Esophagus squamous epithelium (tissue), 4 donors: Measurements from ENCODE around the gene RNLS.

Source experiments
- POLR2A ChIP-seq, 4 donors: fragments of 450-650 bp; IDR thresholded peaks; one replicate each; pipeline ENCODE4 v1.6.1; 2017; ENCODE audit warnings: antibody characterized with exemption in 4 of 4, mild to moderate bottlenecking in 4 of 4, moderate library complexity in 3 of 4
- TF ChIP-seq, protein P1 (sequence below), 6 experiments: fragments of 450-650 bp in 4 of 6; fragments of 200-600 bp in 2 of 6; sonication (generic) in 2 of 6; IDR thresholded peaks; one replicate each; pipeline ENCODE4 v1.5.1; 2016 to 2019; ENCODE audit warnings: antibody characterized with exemption in 6 of 6, mild to moderate bottlenecking in 4 of 6, moderate library complexity in 4 of 6

DNA sequence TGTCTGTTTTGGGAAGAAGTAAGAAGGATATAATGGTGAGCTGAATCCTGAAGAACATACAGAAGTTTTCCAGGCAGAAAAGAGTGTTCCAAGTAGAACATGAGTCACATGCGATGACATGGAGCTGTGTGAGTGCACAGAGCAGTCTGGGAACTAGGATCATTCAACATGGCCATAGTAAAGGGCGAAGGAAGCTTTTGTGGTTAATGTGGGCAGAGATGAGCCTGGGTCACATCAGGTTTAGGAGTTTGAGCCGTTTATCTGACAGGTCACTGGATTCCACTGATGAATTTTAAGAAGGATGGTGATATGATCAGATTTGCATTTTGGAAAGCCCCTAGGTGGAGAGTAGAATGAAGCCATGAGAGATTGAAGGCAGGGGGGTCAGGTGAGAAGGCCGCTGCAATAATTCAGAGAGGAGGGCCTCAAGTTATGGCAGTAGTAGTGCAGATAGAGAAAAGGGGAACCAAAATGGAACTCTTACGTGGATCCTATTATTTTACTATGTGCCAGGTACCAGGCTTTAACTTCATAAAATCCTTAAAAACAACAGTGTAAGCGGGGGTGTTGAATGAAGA lies 171.3 kb downstream of the RNLS start:
- TF ChIP-seq, protein P1, sequence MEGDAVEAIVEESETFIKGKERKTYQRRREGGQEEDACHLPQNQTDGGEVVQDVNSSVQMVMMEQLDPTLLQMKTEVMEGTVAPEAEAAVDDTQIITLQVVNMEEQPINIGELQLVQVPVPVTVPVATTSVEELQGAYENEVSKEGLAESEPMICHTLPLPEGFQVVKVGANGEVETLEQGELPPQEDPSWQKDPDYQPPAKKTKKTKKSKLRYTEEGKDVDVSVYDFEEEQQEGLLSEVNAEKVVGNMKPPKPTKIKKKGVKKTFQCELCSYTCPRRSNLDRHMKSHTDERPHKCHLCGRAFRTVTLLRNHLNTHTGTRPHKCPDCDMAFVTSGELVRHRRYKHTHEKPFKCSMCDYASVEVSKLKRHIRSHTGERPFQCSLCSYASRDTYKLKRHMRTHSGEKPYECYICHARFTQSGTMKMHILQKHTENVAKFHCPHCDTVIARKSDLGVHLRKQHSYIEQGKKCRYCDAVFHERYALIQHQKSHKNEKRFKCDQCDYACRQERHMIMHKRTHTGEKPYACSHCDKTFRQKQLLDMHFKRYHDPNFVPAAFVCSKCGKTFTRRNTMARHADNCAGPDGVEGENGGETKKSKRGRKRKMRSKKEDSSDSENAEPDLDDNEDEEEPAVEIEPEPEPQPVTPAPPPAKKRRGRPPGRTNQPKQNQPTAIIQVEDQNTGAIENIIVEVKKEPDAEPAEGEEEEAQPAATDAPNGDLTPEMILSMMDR (IDR thresholded peaks at IDR 0.05): no peak
- TF ChIP-seq POLR2A (IDR thresholded peaks at IDR 0.05): no peak
